Measurements from ENCODE around the gene MUC5B. TPM values are rescaled to one million over a fixed set of nuclear protein-coding genes. Genes with fewer than 3 reads are reported as not detected.

MUC5B gene
- total and polyA plus RNA-seq, 2 of the 13 experiments (the other 11 are each of a cell fraction or from before 2014, with no cell fraction given) = 0.01 TPM; not detected in 1

DNA sequence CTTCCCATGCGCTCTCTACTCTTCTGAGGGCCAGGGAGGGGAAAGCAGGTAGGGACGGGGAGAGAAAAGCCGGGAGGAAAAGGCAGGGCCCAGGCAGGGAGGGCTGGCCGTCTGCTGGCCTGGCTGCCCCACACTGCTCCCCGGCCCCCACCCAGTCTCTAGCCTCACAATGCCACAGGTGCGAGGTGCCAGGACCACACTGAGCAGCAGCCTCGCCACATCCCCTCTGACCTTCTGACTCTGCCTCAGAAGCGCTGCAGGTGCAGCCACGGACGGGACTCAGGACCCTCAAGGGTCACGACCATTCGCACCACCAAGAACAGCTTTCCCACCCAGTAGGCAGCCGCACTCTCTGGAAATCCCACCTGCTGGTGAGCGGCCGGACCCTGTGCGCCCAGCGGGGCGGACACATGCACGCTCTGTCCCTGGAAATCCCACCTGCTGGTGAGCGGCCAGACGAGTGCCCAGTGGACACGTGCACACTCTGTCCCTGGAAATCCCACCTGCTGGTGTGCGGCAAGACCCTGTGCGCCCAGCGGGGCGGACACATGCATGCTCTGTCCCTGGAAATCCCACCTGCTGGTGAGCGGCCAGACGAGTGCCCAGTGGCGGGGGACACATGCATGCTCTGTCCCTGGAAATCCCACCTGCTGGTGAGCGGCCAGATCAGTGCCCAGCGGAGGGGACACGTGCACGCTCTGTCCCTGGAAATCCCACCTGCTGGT lies 66.5 kb downstream of the MUC5B start:
- H3K79me2 ChIP-seq (ENCODE audit: insufficient read depth, low read length) = peaks cover 4% of the 10 kb centered on the region
- no peak overlapping the region for H3K4me2 ChIP-seq (ENCODE audit: low read depth, low read length)
- H3K36me3 ChIP-seq (replicated peaks in 1 of 2; ENCODE audit: control insufficient read depth in 1 of 2, insufficient read depth in 2 of 2, low read length in 2 of 2) = peaks cover 52 to 75% of the 10 kb centered on the region in 2 experiments; a peak in 4 of 5 replicates
- DNase-seq (ENCODE audit: low spot score) (no peak), FAIRE-seq (no peak), ATAC-seq (no peak)
- CTCF ChIA-PET (ENCODE audit: low intra/inter-chr PET ratio, low total read pairs) = no interaction called here
- 96% methylated on average over 26 of the region's 33 CpGs for WGBS (ENCODE audit: low lambda C conversion rate)
- intact Hi-C loops (cut with micrococcal nuclease; ENCODE audit: unreplicated experiment) (no loop called here), in situ Hi-C loops (cut with HindIII; ENCODE audit: extremely low pct_ligation_motif_present, low pct_unique_long_range_greater_than_20kb) (no loop called here)
- no peak overlapping the region for H3K4me3 ChIP-seq (replicated peaks in 1 of 3; ENCODE audit: insufficient read depth in 1 of 3, low read depth in 2 of 3, low read length in 3 of 3)
- H3K9ac ChIP-seq (ENCODE audit: insufficient read depth, low read depth, low read length) = no peak overlapping the region
- H3K4me1 ChIP-seq (ENCODE audit: insufficient read depth, low read length) = no peaks in the 10 kb centered on the region
- no peaks in the 10 kb centered on the region for H3K9me3 ChIP-seq (ENCODE audit: low read length)
- H2AFZ ChIP-seq (ENCODE audit: low read length) = no peak overlapping the region
- no TSS peak for BruUV-seq (replicated peaks)
- H3K27ac ChIP-seq (ENCODE audit: extremely low read length, insufficient read depth, low read length) = no peak overlapping the region
- POLR2A ChIA-PET = no interaction called here
- H3K27me3 ChIP-seq (ENCODE audit: control insufficient read depth in 1 of 2, insufficient read depth in 2 of 2, low read length in 2 of 2) = no peaks in the 10 kb centered on the region; a peak in 1 of 5 replicates
- H4K20me1 ChIP-seq (ENCODE audit: insufficient read depth, low read length) = no peaks in the 10 kb centered on the region
- TF ChIP-seq SRF (IDR thresholded peaks at IDR 0.05; ENCODE audit: low read depth, low read length) (no peak), ZNF350 (CRISPR knock-in tag; IDR thresholded peaks at IDR 0.05; ENCODE audit: borderline replicate concordance, low read depth) (no peak), ZNF678 (CRISPR knock-in tag; IDR thresholded peaks at IDR 0.05) (no peak), ZNF33A (CRISPR knock-in tag; IDR thresholded peaks at IDR 0.05; ENCODE audit: borderline replicate concordance) (no peak), ZNF598 (CRISPR knock-in tag; IDR thresholded peaks at IDR 0.05; ENCODE audit: borderline replicate concordance) (no peak), ZNF501 (CRISPR knock-in tag; IDR thresholded peaks at IDR 0.05) (no peak), RFXAP (CRISPR knock-in tag; IDR thresholded peaks at IDR 0.05; ENCODE audit: borderline replicate concordance) (no peak), PHB2 (IDR thresholded peaks at IDR 0.05; ENCODE audit: partially characterized antibody) (no peak), ZNF607 (CRISPR knock-in tag; IDR thresholded peaks at IDR 0.05; ENCODE audit: borderline replicate concordance) (no peak)
- TF ChIP-seq, protein P1, sequence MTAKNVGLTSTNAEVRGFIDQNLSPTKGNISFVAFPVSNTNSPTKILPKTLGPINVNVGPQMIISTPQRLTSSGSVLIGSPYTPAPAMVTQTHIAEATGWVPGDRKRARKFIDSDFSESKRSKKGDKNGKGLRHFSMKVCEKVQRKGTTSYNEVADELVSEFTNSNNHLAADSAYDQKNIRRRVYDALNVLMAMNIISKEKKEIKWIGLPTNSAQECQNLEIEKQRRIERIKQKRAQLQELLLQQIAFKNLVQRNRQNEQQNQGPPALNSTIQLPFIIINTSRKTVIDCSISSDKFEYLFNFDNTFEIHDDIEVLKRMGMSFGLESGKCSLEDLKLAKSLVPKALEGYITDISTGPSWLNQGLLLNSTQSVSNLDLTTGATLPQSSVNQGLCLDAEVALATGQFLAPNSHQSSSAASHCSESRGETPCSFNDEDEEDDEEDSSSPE (CRISPR knock-in tag; IDR thresholded peaks at IDR 0.05) = no peak
- TF ChIP-seq, protein P2, sequence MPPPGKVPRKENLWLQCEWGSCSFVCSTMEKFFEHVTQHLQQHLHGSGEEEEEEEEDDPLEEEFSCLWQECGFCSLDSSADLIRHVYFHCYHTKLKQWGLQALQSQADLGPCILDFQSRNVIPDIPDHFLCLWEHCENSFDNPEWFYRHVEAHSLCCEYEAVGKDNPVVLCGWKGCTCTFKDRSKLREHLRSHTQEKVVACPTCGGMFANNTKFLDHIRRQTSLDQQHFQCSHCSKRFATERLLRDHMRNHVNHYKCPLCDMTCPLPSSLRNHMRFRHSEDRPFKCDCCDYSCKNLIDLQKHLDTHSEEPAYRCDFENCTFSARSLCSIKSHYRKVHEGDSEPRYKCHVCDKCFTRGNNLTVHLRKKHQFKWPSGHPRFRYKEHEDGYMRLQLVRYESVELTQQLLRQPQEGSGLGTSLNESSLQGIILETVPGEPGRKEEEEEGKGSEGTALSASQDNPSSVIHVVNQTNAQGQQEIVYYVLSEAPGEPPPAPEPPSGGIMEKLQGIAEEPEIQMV (CRISPR knock-in tag; IDR thresholded peaks at IDR 0.05; ENCODE audit: low read depth) = no peak
- TF ChIP-seq, protein P3, sequence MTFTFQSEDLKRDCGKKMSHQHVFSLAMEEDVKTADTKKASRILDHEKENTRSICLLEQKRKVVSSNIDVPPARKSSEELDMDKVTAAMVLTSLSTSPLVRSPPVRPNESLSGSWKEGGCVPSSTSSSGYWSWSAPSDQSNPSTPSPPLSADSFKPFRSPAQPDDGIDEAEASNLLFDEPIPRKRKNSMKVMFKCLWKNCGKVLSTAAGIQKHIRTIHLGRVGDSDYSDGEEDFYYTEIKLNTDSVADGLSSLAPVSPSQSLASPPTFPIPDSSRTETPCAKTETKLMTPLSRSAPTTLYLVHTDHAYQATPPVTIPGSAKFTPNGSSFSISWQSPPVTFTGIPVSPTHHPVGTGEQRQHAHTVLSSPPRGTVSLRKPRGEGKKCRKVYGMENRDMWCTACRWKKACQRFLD (CRISPR knock-in tag; IDR thresholded peaks at IDR 0.05; ENCODE audit: borderline replicate concordance) = no peak
- TF ChIP-seq, protein P4, sequence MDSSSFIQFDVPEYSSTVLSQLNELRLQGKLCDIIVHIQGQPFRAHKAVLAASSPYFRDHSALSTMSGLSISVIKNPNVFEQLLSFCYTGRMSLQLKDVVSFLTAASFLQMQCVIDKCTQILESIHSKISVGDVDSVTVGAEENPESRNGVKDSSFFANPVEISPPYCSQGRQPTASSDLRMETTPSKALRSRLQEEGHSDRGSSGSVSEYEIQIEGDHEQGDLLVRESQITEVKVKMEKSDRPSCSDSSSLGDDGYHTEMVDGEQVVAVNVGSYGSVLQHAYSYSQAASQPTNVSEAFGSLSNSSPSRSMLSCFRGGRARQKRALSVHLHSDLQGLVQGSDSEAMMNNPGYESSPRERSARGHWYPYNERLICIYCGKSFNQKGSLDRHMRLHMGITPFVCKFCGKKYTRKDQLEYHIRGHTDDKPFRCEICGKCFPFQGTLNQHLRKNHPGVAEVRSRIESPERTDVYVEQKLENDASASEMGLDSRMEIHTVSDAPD (CRISPR knock-in tag; IDR thresholded peaks at IDR 0.05) = no peak

Data from HepG2 (cell line).